ENCODE results near the gene GBF1.

The GBF1 gene

GRCh38 chr10:102410429-102411073, 165.2 kb downstream of the GBF1 start:
- no peak for DNase-seq (ENCODE audit: low read depth)

GRCh38 chr10:102411341-102412255, 166.3 kb downstream of the GBF1 start:
- no peak for DNase-seq (ENCODE audit: low read depth)

- no peak for DNase-seq (ENCODE audit: low read depth)
Measured at GRCh38 chr10:102412293-102412692, 167.0 kb downstream of the GBF1 start.

- no peak for DNase-seq (ENCODE audit: low read depth)
Measured at GRCh38 chr10:102413053-102413705, 167.8 kb downstream of the GBF1 start.

- DNase-seq (ENCODE audit: low read depth), result no peak
Measured at GRCh38 chr10:102413806-102414561, 168.7 kb downstream of the GBF1 start.

GRCh38 chr10:102414749-102415148, 169.4 kb downstream of the GBF1 start:
- no peak for DNase-seq (ENCODE audit: low read depth)

GRCh38 chr10:102416283-102416682, 171.0 kb downstream of the GBF1 start:
- DNase-seq (ENCODE audit: low read depth), result no peak

- no peak for DNase-seq (ENCODE audit: low read depth)
Measured at GRCh38 chr10:102416695-102417094, 171.4 kb downstream of the GBF1 start.

GRCh38 chr10:102418622-102419268, 173.4 kb downstream of the GBF1 start, which contains the start of gene PSD:
TSS of gene PSD (minus strand) at chr10:102418785. CDS start at chr10:102417038, 1,747 bp downstream.
- no peak for DNase-seq (ENCODE audit: low read depth)

- no peak for DNase-seq (ENCODE audit: low read depth)
Measured at GRCh38 chr10:102419269-102420180, 174.2 kb downstream of the GBF1 start.

GRCh38 chr10:102420181-102420713, 174.9 kb downstream of the GBF1 start:
- DNase-seq (ENCODE audit: low read depth), result no peak

- DNase-seq (ENCODE audit: low read depth), result peak; percentile 90
Measured at GRCh38 chr10:102420714-102421506, 175.6 kb downstream of the GBF1 start, which contains the start of gene FBXL15. TSS of gene FBXL15 (plus strand) at chr10:102420836. CDS start at chr10:102421130, 294 bp downstream.

GRCh38 chr10:102421507-102421756, 176.1 kb downstream of the GBF1 start:
- no peak for DNase-seq (ENCODE audit: low read depth)

GRCh38 chr10:102421757-102422512, 176.6 kb downstream of the GBF1 start:
- no peak for DNase-seq (ENCODE audit: low read depth)

- DNase-seq (ENCODE audit: low read depth), result no peak
Measured at GRCh38 chr10:102422545-102423129, 177.3 kb downstream of the GBF1 start.

- DNase-seq (ENCODE audit: low read depth), result no peak
Measured at GRCh38 chr10:102423372-102423968, 178.1 kb downstream of the GBF1 start.

- no peak for DNase-seq (ENCODE audit: low read depth)
Measured at GRCh38 chr10:102424145-102424544, 178.8 kb downstream of the GBF1 start.

GRCh38 chr10:102424916-102425315, 179.6 kb downstream of the GBF1 start:
- DNase-seq (ENCODE audit: low read depth), result no peak
